H1 (cell line): ENCODE data around the gene NUDT3.

Experiments used
- CBX8 ChIP-seq: fragments of 300-800, 300-1000 bp; sonication (generic); IDR thresholded peaks from 2 replicates; pipeline ENCODE4 v1.7.1; 2016; ENCODE audit warnings: low read depth, low read length, borderline replicate concordance
- EP300 ChIP-seq, 2 experiments: IDR thresholded peaks; 1 replicate in 1 of 2; 2 replicates in 1 of 2; pipeline ENCODE4 v1.6.1; 2011 to 2012; ENCODE audit warnings: low read depth in 2 of 2, low read length in 2 of 2, mild to moderate bottlenecking in 2 of 2, borderline replicate concordance in 1 of 2, inconsistent platforms in 1 of 2, moderate library complexity in 1 of 2
- EZH2 ChIP-seq: fragments of 200-600 bp; sonication (generic); IDR thresholded peaks from 2 replicates; pipeline ENCODE4 v1.7.1; 2012; ENCODE audit warnings: low read depth, mild to moderate bottlenecking, moderate library complexity, low read length, inconsistent platforms; ENCODE audit not compliant: severe bottlenecking
- MAFK ChIP-seq: IDR thresholded peaks from 2 replicates; pipeline ENCODE4 v1.6.1; 2012; ENCODE audit warnings: low read depth, mild to moderate bottlenecking, improper control_type of control experiment, low read length
- MAX ChIP-seq: IDR thresholded peaks from 2 replicates; pipeline ENCODE4 v1.6.1; 2012; ENCODE audit warnings: inconsistent platforms
- PHF8 ChIP-seq: fragments of 200-600 bp; sonication (generic); conservative IDR thresholded peaks from 2 replicates; pipeline ENCODE4 v1.7.1; 2012; ENCODE audit warnings: low read depth, mild to moderate bottlenecking, inconsistent platforms, low read length, moderate library complexity
- TF ChIP-seq, protein P1 (sequence below), 3 experiments: IDR thresholded peaks; 1 replicate in 2 of 3; 2 replicates in 1 of 3; pipeline versions ENCODE4 v1.5.1 to v1.6.1; 2011; ENCODE audit warnings: low read length in 3 of 3, mild to moderate bottlenecking in 3 of 3, inconsistent platforms in 2 of 3, low read depth in 1 of 3, moderate library complexity in 1 of 3; ENCODE audit not compliant: insufficient read depth in 1 of 3; ENCODE audit errors: control extremely low read depth in 1 of 3

DNA sequence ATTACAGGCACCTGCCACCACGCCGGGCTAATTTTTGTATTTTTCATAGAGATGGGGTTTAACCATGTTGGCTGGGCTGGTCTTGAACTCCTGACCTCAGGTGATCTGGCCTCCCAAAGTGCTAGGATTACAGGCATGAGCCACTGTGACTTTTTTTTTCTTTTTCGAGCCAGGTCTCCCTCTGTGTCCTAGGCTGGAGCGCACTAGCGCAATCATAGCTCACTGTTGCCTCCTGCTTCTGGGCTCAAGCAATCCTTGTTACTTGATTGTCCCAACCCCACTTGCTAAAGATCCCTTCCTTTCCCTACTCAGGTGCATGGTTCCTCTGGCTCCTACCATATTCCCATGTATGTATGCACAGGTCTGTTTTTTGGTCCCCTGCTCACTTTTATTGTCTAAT is 116.3 kb downstream of the NUDT3 start:
- TF ChIP-seq, protein P1, sequence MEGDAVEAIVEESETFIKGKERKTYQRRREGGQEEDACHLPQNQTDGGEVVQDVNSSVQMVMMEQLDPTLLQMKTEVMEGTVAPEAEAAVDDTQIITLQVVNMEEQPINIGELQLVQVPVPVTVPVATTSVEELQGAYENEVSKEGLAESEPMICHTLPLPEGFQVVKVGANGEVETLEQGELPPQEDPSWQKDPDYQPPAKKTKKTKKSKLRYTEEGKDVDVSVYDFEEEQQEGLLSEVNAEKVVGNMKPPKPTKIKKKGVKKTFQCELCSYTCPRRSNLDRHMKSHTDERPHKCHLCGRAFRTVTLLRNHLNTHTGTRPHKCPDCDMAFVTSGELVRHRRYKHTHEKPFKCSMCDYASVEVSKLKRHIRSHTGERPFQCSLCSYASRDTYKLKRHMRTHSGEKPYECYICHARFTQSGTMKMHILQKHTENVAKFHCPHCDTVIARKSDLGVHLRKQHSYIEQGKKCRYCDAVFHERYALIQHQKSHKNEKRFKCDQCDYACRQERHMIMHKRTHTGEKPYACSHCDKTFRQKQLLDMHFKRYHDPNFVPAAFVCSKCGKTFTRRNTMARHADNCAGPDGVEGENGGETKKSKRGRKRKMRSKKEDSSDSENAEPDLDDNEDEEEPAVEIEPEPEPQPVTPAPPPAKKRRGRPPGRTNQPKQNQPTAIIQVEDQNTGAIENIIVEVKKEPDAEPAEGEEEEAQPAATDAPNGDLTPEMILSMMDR (IDR thresholded peaks at IDR 0.05; ENCODE audit: control extremely low read depth in 1 of 3, insufficient read depth in 1 of 3, low read depth in 1 of 3, low read length in 3 of 3) = no peak
- TF ChIP-seq MAFK (no peak), EP300 (IDR thresholded peaks at IDR 0.05; ENCODE audit: borderline replicate concordance in 1 of 2, low read depth in 2 of 2, low read length in 2 of 2) (no peak), EZH2 (no peak), CBX8 (no peak), PHF8 (no peak), MAX (no peak)
